NCI-H460 (cell line): ENCODE data around the gene DACT1. TPM values are rescaled to one million over a fixed set of nuclear protein-coding genes. Genes with fewer than 3 reads are reported as not detected.

Experiments used
- DNase-seq: peaks from one replicate; pipeline ENCODE4 v3.0.0-alpha.2; 2016; ENCODE audit warnings: low read depth; ENCODE audit errors: extremely low read depth
- total RNA-seq: library from RNA; depleted of rRNA; stranded (reverse); fragments of >200 nt; shearing (Covaris generic); gene quantifications from 2 replicates; pipeline ENCODE4 v1.2.3, GENCODE V29; 2014

DACT1 gene
- total RNA-seq, 1 experiment from 2014 or later, result 0.89 TPM

DNA sequence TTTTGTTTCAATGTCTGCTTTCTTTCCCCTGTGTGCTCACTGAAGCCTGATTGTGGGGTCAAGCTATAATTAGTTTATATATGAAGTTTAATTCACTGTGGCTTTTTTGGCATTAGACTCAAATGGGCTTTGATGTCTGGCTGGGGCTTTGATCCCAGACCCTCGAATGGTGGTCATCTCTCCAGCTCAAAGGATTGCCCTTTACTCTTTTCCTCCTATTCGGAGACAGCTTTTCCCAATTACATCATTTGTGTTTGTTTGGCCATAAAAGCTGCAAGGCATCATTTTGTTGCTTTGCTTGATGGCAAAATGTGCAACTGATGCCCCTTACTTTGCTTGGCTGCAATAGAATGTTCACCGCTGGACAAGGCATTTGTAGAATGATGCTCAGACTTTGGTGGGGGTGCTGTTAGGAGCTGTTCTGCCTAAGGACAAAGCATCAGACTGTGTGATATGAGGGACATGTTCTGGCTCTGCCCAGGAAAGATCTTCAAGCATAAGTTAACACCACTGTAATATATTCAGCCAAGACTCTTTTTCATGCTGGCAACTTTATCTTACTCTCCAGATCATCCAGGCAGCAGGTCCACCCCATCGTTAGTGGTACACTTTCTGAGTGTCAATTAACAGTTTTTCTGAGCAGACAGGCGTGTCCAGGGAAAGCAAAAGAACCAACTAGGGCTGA is 3.2 kb upstream of the DACT1 start:
- no peak for DNase-seq

DNA sequence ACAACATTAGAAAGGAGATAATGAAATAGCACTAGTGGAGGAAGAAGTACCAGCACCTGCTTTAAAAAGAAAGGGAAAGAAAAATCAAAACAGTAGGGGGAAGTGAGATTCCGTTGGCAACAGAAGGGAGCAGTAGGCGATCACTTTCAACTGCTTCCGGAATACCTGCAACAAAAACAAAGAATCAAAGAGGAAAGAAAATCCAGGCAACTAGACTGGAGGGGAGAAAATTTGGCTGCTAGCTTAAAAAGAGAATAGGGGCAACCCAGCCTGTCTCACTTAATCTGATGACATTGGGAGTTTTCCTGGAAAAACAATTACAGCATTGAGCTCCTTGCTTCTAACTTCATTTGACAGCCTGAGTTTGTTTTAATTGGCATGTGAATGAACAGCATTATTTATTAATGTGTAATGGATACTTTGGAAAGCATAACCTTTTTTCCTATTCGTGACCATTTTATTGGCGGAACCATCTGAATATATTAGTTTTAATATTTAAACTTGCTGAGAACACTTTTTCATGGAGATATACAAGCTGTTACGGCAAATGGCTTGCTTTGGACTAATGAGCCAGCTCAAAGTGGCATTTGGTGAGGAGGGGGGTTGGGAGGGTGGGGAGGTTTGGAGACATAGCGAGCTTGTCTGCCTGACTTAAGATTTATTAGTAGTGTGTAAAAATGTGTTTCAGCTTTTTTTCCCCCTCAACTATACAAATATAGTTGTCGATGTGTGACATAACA is 2.5 kb upstream of the DACT1 start:
- DNase-seq, result no peak

DNA sequence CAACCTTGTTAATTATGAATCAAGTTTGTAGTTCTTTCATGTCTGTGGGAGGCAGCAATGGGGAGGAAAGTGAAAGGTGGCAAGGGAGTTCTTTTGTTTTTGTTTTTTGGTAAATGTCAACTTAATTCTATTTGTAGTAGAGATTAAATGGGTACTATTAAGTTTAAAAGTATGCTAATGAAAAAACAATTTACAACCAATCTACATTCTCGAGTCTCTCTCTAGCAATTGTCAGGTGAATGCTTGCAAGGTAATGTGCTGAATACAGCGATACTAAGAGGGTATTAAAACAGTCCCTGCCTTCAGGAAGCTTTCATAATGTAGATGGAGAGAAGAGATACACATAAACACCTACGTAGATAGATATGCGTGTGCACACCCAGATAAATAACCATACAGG is 1.6 kb upstream of the DACT1 start:
- no peak for DNase-seq

DNA sequence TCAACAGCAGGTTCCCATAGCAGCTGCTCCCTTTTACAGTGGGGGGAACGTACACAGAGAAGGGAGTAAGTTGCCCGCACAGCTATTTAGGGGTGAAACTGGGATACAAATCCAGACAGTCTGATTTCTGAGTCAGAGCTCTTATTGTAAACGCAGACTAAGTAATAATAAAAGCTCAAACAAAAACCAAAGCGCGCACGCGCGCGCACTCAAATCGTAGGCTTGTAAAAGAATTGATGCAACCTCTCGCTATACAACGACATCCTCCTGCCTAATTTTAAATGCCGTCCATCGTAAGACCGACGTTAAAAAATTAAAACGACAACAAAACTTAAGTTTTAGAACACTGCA is 747 bp upstream of the DACT1 start:
- DNase-seq, result no peak

DNA sequence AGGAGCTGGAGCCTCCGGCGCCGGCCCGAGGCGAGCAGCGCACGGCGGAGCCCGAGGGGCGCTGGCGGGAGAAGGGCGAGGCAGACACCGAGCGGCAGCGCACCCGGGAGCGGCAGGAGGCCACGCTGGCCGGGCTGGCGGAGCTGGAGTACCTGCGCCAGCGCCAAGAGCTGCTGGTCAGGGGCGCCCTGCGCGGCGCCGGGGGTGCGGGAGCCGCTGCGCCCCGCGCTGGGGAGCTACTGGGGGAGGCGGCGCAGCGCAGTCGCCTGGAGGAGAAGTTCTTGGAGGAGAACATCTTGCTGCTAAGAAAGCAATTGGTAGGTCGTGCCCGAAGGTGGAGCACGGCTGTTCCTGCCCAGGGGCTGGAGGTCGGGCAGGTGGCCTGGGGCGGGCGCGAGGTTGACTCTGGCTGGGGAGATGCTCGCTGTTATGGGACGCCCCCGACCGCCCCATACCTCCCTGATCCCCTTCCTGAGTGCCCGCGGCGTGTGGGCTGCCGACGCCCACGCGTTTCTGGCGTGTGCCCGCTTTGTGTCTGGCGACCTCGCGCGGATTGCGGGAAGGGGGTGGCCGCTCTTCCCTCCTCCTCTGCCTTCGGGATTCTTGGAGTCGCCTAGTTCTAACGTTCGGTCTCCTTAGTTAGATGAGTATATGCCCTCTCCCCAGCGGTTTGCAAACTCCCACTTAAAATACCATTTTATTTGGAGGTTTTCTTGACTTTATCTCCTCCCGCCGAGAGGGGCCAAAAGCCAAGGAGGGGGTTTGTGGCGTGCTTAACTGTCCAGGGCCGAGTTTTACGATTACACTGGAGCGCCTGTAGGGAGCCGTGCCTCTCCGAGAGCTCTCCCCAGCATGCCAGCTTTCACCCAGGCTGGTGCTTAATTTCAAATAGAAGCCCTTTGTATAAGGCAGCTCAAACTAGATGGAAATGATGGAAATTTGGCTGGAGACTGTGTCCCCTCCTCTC is 752 bp downstream of the DACT1 start:
- DNase-seq, result no peak

DNA sequence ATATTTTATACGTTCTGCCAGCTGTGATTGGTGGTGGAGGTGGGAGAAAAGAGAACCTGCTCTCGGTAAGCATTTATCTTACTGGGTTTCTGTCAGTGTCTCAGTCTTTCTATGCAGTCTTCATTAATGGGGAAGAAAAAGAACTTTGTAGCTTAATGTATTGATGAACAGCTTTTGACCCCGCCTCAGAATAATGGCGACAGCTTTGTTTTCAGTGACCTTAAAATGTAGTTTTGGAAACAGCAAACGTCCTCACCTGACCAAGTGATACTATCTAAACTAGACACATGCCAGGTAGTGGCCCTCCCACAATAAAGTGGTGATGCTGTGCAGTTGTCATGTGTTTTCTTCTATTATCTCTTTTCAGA is 1.4 kb downstream of the DACT1 start:
- DNase-seq, result no peak

DNA sequence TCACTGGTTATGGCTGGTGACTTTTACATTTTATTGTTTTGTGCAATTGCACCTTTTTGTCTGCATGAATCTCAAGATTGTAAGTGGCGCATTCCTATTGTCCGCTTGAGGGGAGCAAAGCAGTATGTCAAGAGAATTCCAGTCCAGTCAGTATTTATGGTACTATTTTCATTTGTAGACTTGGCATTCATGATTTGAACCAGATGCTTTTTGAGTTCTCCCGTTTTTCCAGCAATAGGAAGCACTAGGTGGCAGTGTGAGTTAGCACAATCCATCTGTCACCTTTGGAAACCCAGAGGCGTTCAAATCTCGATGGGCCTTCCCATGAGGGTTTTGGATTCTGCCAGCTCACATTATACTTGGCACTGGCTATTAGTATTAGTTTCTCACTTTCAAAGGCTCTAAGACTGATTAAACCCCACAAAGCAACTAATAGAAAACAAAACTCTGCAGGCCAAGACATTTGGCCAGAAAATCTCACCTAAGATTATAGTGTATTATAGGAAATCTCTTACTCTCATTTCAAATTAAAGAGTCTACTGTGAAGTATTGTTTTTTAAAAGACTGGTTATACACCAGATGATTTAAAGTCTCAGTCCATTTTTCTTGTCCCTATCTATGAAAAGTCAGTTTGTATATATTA is 2.2 kb downstream of the DACT1 start:
- DNase-seq, result peak; percentile 26

DNA sequence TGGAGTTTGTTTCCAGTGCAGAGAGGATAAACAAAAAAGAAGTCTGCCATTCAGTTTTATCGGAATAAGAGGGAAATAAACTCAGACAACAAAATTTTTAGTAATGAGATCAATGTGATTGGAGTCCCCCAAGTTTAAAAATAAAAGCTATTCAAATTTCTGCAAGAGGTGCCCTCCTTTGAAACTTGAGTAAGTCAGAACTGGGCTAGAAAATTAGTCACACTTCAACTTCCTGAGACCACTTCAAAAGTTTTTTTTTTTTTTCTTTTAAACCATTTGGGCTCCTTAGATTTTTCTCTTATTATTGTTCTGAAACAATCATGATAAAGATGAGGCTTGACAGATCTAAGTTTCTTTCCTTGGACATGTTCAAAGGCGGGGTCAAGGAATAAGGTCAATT is 3.2 kb downstream of the DACT1 start:
- DNase-seq, result no peak

DNA sequence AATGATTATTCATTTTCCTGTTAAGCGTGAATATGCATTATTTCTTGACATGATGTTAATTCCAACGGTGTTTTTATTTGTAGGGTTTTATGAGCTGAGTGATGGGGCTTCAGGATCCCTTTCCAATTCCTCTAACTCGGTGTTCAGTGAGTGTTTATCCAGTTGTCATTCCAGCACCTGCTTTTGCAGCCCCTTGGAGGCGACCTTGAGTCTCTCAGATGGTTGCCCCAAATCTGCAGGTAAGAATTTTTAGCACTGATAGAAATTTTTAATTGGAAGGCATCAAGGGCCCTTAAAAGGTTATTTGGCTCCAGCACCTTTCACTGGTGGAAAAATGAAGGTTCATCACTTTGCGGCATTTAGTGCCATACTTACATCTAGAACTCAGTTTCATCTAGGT is 3.7 kb downstream of the DACT1 start:
- no peak for DNase-seq

DNA sequence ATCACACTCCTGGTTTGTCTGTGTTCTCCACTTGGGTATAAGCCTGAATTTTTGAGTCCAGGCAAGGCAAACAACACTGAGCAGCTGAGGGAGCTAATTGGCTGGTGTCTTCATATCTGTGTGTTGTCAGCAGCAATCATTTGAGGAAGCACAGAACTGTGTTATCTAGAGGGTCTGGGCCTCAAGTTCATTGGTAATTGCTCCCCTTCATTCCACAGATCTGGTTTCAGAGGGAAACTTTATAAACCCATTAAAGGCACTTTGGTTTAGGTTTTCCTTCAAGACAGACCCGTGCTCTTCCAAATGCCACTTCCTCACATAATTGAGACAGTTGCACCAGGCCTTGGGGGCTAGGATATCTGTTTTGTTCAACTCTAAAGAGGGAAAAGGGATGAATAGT is 5.6 kb downstream of the DACT1 start:
- DNase-seq, result no peak

DNA sequence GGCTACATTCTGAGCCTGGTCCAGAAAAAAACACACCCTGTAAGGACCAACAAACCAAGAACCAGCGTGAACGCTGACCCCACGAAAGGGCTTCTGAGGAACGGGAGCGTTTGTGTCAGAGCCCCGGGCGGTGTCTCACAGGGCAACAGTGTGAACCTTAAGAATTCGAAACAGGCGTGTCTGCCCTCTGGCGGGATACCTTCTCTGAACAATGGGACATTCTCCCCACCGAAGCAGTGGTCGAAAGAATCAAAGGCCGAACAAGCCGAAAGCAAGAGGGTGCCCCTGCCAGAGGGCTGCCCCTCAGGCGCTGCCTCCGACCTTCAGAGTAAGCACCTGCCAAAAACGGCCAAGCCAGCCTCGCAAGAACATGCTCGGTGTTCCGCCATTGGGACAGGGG is 7.9 kb downstream of the DACT1 start:
- no peak for DNase-seq

DNA sequence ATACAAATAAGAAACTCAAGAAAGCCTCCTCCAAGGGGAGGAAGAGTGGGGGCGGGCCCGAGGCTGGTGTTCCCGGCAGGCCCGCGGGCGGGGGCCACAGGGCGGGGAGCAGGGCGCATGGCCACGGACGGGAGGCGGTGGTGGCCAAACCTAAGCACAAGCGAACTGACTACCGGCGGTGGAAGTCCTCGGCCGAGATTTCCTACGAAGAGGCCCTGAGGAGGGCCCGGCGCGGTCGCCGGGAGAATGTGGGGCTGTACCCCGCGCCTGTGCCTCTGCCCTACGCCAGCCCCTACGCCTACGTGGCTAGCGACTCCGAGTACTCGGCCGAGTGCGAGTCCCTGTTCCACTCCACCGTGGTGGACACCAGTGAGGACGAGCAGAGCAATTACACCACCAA is 8.7 kb downstream of the DACT1 start:
- DNase-seq, result no peak

DNA sequence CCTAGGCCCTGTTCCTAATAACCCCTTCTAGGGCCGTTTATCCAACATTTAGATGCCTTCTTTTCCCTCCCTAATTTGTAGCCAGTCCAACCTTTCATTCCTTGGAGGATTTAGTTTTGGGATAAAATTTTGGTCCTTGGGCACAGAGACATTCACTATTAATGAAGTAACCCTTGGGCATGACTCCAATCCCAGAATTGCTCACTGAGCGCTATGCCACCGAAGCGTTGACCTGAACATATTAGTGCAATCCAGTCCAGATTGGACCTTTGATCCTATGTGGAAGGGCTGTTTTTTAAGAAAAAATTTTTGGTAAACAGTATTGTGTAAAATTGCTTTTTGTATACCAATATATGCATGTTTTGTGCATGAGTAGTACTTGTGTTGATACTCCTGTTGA is 10.0 kb downstream of the DACT1 start:
- DNase-seq, result no peak

DNA sequence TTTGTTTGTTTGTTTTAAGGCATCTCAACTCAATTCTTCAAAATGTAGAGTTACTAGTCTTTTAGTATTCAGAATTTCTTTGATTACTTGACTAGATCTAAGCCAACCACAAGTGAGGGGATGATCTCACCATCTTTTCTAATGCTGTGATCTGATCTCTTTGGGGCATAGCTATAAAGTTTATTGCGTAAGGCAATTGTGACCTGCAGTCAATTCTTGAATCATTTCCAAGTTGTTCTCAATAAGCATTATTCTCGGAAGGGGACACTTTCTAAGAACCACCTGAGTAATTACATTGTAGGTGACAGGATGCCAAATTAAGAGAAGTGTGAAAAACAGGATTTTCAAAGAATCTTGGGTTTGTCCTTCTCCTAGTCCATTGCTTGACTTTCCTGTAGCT is 13.1 kb downstream of the DACT1 start:
- no peak for DNase-seq

DNA sequence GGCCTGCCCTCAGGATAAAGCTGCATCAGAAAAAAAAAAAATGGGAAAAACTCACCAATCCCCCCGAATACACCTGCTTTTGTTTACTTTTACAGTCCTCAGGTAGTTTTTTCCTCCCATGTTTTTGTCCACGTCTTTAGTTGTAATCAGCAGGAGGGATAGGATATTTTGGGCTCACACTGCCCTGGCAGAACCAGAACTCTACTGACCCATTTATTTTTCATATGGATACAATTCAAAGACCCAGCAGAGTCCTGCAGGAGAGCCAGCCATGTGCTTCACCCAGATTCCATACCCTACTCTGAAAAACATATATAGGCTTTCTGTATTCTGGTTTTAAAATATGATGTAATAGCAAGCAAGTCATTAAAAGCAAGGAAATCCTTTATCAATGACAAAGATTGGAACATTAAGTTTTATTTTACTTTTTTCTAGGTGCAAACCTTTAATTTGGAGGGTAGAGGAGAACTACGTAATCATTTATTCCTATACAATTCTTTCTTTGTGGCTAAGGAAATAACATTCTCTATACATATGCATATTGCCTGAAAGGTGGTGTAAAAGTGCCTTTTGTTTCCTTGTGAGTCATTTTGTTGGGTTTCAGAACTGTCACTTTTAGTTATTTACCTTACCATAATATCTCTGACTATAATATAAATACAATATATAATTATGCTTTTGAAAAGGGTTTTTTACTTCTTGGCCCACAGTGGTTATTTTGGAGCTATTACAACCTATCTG is 19.1 kb downstream of the DACT1 start:
- no peak for DNase-seq

DNA sequence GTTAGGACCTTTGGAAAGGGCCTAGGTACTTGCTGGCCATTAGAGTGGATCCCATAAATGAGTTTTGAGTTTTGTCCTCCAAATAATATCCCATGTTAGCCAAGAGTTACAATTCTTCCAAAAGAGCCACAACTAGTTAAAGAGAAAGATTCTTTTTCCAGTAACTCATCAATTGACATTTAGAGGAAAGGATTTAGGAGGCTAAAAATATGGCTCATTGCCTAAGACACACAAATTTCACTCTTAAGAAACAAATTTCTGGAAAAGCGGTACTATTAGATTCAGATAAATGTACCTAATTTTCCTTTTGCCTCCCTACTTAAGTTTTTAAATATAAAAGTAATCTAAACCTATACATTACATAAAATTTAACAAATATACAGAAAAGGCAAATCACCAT is 21.3 kb downstream of the DACT1 start:
- DNase-seq, result no peak

DNA sequence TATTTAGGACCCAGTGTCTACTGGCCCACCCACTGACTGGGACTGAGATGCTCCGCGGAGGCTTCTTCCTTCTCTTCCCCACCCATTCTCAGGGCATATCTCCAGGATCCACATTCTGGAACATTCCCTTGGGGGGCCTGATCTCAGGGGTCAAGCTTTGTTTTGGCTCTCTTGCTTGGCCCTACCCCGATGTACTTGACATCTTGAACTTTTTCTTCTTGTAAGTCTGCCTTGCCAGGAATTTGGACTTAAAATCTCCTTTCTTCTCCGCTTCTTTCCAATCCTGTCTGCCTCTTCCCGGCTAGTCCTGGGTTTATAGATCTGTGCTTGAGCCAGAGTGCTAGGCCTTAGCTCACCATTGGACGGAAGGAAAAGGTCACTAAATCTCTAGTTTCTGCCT is 22.1 kb downstream of the DACT1 start:
- no peak for DNase-seq

DNA sequence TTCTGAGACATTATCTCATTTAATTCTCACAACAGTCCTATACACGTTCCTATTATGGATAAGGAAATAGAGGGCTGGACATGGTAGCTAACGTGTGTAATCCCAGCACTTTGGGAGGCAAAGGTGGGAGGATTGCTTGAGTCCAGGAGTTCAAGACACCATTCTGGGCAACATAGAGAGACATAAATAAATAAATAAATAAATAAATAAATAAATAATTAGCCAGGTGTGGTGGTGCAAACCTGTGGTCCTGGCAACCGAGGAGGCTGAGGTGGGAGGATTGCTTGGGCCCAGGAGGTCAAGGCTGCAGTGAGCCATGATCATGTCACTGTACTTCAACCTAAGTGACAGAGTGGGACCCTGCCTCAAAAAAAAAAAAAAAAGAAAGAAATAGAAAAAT is 22.6 kb downstream of the DACT1 start:
- DNase-seq, result no peak

DNA sequence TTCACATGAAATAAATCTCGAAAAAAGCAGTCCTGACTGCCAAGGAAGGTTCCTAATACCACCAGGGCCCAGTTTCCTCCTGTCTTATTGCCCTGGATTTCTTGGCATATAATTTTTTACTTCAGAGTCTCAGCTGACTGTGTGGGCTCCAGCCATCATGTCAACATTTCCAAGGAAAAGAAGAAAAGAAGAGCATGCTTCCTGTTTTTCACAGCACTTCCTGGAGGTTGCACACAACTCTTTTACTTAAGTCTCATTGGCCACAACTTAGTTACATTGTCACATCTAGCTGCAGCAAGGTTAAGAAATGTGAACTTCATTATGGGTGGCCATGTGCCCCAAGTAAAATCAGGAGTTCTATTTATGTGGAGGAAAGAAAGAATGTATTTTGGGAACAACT is 24.3 kb downstream of the DACT1 start:
- DNase-seq, result no peak

DNA sequence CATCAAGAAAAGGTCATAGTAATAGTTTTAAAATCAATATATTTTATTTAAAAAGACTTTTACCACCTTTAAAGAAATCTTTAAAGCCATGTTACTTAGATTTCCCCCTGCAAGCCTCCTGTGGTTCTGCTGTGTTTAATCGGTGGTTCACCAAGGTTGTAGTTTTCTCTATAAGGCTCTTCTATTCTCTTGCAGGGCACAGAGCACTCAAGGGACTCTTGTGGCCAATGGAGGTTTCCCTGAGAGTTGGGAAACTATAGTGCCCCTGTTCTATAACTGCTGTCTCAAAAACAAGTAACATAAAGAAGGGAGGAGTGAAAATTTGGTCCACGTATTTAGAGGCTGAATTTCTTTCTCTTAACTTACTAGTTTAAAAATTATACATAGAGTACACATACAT is 25.0 kb downstream of the DACT1 start:
- DNase-seq, result no peak
